ENCODE measurements around the gene CACNA2D4.

The CACNA2D4 gene

GRCh38 chr12:1934068-1934467 is 15.6 kb upstream of the CACNA2D4 start:
- no peak for DNase-seq

DNA sequence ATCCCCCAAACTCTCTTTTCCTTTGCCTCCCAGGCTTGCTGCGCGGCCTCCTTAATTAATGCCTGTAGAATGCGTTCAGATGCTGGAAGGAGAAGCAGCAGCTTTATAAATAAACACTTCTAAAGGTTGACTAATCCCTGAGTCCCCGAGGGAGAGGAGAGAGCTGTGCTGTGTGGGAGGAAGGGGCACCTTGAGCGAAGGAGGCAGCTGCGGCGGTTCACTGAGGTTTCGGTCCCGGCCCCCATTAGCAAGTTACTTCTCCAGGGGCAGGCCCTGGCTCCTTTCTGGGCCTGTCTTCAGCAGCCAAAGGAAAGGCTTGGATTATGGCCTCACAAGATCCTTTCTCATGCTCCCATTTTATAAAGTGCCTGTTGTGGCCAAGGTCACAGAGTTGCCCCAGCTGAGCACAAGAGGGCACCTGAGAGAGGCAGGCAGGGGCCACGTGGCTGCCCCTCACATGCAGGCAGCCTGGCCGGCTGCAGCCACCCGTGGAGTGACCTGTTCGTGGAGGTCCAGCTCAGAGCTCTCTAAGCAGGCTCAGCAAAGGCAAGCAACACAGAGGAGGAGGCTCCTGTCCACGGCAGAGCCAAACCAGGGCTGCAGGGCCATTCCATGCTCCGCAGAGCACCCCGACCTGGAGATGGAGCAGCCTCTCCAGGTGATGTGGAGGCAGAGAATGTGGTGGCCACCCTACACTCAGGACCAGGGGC is 15.0 kb upstream of the CACNA2D4 start:
- no peak for DNase-seq

DNA sequence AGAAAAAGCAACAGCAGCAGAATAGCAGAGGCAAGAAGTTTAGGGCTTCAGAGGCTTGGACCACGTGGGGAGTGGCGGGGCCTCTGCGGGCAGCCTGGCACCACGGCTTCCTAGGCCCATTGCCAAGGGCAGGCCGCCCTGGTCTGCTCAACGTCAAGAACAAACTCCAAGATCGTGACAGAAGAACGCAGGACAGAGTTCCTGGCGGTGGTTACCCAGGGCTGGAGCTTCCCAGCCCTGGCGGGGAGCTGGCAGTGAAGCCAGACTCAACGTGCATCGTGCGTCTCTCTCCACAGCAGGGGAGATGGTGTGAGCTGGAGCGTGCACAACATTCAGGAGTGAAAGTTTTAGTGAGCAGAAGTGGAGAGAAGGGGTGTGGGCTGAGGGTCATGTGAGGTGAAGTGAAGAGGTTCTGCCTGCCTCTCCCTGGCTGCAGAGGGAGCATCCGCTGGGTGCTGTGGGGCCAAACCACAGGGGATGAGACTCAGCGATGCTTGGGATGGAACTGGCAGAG is 13.9 kb upstream of the CACNA2D4 start:
- DNase-seq, result no peak

- no peak for DNase-seq
These were observed 13.2 kb upstream of the CACNA2D4 start for GRCh38 chr12:1931642-1932041.

DNA sequence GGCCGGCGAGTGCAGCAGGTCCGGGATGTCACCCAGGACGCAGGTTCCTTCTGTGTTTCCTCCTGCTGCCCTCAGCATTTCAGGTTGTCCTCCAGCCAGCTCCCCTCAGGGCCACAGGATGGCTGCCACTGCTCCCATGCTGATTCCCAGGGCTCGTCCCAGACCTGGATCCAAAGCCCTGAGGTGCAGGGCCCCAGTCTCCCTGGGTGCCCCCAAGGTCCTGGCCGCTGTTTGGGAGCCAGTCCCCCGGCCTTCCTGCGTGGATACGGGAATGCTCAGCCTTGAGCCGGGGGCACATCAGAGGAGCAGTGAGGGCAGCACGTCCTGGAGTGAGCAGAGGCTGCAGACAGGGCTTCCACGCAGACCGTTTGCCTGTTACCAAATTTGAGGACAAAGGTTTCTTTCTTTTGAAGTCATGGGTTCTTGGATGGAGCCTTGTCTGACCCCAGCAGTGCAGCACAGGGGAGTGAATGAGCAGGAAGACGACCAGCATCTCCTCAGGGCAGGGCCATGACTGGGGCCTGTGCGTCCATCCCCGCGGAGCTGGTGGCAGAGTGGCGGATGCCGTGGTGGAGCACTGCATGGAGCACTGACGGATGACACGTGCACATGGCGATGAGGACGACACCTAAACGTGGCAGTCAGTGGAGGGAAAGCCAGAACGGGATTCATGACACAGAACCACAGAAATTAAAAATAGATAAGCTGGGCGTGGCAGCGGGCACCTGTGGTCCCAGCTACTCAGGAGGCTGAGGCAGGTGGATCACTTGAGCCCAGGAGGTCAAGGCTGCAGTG is 12.5 kb upstream of the CACNA2D4 start:
- no peak for DNase-seq

- no peak for DNase-seq
These were observed 11.7 kb upstream of the CACNA2D4 start for GRCh38 chr12:1929985-1930802.

DNA sequence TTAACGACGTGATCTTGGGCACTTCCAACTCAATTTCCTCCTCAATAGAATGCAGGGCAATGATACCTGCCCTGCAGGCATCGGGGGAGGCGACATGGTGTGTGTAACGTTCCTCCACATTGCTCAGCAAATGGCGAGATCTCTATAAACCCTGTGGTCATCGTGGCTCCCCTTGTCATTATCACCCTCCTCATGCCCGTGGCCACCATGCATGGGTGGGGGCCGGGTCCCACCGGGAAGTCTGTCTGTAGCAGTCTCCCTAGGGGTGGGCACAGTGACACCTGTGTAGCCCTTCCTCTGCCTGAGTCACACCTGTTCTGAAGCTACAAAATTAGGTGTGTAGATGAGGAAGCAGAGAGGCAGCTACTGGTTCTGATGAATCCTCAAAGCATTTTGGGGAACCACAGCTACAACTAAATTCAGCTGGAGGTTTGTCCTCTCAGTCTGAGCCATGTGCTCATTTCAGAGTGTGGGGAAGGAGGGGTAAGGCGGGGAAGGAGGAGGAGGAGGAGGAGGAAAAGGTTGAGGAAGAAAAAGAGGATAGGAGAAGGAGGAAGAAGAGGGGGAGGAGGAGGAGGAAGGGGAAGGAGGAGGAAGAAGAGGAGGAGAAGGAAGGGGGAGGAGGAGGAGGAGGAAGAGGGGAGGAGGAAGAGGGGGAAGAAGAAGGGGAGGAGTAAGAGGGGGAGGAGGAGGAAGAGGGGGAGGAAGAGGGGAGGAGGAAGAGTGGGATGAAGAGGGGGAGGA is 11.0 kb upstream of the CACNA2D4 start:
- no peak for DNase-seq

GRCh38 chr12:1928439-1929121 is 10.1 kb upstream of the CACNA2D4 start:
- DNase-seq, result no peak

- no peak for DNase-seq
These were observed 9.4 kb upstream of the CACNA2D4 start for GRCh38 chr12:1927751-1928351.

- DNase-seq, result no peak
These were observed 8.7 kb upstream of the CACNA2D4 start for GRCh38 chr12:1927051-1927680.

GRCh38 chr12:1926251-1926657 is 7.8 kb upstream of the CACNA2D4 start:
- DNase-seq, result no peak

- DNase-seq, result no peak
These were observed 7.2 kb upstream of the CACNA2D4 start for GRCh38 chr12:1925684-1926006.

DNA sequence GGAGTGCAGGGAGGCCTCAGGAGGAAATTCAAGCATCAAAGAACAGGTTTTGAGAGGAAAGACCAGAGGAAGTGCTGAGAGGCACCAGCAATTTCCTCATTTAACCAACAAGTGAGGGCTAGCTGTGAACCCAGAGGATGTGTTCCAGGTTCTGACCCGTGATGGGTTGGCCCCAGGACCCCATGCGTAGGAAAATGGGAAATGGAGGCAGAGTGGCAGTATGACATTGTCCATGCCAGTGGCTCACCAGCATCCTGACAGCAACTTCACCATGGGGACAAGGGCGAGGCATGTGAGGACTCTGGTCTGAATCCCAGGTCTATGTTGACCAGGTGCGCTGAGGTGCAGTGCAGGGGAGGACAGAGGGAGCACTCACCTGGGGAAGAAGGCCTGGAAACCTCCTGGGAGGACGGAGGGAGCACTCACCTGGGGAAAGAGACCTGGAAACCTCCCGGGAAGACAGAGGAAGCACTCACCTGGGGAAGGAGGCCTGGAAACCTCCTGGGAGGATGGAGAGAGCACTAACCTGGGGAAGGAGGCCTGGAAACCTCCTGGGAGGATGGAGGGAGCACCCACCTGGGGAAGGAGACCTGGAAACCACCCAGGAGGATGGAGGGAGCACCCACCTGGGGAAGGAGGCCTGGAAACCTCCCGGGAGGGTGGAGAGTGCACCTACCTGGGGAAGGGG is 6.7 kb upstream of the CACNA2D4 start:
- no peak for DNase-seq

GRCh38 chr12:1922985-1923384 is 4.5 kb upstream of the CACNA2D4 start:
- no peak for DNase-seq

DNA sequence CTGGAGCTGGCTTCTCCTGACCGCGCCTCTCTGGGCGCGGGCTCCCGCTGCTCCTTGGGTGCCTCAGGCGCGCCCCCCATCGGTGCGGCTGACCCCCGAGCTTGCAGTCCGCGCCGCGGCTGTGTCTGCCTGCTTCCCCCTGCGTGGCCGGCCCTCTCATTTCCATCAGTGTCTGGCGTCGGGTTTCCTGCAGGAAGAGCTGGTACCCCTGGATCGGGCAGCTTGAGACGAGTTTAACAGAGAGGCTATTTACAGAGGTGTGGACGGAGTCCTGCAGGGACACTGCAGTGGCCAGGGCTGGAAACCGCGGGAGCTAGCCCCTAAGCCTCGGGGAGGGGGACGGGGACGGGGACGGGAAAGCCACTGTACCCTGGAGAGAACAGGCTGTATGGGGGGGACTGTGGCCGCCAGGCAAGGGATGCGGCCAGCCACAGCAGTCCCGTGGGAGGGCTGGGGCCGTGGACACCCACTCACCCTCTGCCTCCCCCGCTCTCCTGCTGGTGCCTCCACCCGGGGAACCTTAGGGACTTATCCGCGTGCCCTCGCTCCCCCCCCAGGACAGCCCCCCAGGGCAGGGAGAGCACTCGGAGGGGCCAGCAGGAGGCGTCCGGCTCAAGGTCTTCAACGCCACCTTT is 3.7 kb upstream of the CACNA2D4 start:
- no peak for DNase-seq

GRCh38 chr12:1920971-1921370 is 2.5 kb upstream of the CACNA2D4 start:
- no peak for DNase-seq

DNA sequence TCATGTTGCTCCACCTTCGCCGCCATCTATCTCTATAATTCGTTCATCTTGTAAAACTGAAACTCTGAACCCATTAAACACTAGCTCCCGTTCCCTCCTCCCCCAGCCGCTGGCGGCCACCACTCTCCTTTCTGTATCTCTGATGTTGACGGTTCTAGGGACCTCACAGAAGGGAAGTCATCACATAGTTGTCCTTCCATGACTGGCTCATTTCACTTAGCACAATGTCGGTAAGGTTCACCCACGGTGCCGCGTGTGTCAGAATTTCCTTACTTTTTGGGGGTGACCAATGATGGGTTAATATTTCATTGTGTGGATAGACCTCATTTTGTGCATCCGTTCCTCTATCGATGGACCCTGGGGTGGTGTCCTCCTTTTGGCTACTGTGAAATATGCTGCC is 2.0 kb upstream of the CACNA2D4 start:
- DNase-seq, result no peak

- no peak for DNase-seq
These were observed 1.3 kb upstream of the CACNA2D4 start for GRCh38 chr12:1919763-1920162.

GRCh38 chr12:1919284-1919683 is 832 bp upstream of the CACNA2D4 start:
- DNase-seq, result no peak

DNA sequence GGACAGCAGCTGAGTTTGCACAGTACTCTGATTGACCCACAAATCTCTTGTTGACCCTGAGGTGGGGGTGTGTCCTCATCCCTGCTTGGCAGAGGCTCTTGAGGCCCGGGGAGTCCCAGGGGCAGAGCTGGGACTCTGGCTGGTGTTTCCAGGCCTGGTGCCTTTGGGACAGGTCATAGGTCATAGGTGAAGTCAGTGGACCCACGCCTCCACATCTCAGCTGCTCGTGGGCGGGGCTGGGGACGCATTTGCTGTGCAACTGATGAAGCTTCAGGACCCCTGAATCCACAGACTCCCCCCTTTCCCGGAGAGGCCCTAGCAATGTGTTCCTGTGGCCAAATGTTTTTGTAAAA is 408 bp upstream of the CACNA2D4 start:
- DNase-seq, result no peak
